COLO668 (cell line): ENCODE data around the gene SORCS2.
A peak's percentile ranks its signal among the peaks of the same experiment; 100 is the strongest.

Experiments used
- DNase-seq: peaks from one replicate; lab custom pipeline; 2025; ENCODE audit not compliant: unreplicated experiment; lab: John Stamatoyannopoulos, UW

The SORCS2 gene

GRCh38 chr4:7185487-7186030, 6.8 kb upstream of the SORCS2 start:
- DNase-seq = no peak

DNA sequence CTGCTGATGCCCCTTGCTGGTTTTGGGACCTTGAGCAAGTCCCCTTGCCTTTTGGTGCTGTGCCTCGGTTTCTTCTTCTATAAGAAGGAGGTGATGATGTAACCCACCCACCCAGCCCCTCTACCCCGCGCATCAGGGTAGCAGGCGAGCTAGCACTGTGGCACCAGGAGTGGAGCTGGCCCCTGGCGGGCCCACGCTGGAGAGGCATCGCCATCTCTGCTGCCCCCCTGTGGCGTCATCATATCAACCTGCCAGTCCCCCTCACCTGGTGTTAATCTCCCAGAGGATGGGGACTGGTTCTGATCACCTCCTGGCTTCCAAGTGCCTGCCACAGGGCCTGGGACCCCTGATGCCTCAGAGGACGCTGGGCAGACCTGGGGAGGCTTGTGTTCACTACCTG, 6.3 kb upstream of the SORCS2 start:
- DNase-seq = peak; percentile 23

DNA sequence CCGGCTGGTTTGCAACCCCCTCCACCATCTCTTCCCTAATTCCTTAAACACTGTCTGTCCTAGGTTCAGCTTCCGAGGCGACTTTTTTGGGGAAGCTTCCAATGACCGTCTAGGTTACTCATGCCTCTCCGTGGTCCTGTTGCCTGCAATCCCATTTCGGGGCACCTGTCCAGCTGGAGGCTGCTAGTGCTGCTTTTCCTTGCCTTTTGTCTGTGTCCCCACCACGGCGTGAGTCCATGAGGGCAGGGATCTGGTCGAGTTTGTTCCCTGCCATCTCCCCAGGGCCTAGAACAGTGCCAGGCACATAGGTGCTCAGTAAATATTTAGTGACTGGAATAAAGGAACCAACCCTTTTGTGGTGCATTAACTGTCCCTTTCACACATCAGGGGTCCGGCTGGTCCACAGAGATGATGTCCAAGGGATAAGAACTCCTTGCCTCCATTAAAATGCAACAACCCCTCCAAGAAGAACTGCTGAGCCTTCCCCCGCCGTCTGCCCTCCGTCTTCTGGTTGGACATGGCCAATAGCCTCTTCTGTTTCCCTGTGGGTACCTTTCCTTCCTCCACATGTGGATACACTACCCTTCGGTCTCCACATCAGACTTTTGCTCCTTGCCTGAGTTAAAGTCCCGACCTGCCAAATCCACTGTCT, 5.7 kb upstream of the SORCS2 start:
- no peak for DNase-seq

DNA sequence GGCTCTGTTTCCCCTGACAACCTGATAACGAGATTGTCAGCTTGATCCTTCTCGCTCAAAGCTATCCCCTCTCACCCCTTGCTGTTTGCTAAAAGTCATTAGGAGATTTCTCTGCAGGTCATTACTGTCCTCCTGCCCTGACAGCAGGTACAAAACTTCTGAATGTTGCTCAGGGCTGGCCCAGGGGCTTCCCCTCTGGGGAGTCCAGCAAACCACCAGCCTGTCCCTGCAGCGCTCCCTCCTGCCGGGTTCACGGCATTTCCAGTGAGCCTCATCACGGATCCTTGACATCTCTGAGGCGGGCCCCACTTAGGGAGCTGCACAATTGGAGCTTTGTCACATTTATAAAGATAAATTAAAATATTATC, 5.2 kb upstream of the SORCS2 start:
- DNase-seq = no peak

- no peak for DNase-seq
These were observed 4.6 kb upstream of the SORCS2 start for GRCh38 chr4:7187691-7188090.

DNA sequence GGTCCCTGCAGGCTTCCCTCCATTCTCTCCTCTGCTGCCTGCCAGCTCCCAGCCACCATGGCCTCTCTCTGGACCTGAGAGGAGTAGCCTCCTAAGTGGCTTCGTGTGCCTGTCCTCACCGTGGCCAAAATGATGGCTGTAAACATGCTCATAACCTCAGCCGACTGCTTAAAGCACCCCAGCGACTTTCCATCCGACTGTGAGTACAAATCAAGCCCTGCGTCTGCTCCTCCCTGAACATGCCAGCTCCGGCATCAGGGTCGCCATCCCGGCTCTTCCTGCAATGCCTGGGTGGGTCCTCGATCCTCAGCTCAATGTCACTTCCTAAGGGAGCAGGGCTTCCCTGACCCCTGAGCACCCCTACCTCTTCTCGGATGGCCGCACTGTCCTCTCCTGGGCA, 3.3 kb upstream of the SORCS2 start:
- DNase-seq = no peak

DNA sequence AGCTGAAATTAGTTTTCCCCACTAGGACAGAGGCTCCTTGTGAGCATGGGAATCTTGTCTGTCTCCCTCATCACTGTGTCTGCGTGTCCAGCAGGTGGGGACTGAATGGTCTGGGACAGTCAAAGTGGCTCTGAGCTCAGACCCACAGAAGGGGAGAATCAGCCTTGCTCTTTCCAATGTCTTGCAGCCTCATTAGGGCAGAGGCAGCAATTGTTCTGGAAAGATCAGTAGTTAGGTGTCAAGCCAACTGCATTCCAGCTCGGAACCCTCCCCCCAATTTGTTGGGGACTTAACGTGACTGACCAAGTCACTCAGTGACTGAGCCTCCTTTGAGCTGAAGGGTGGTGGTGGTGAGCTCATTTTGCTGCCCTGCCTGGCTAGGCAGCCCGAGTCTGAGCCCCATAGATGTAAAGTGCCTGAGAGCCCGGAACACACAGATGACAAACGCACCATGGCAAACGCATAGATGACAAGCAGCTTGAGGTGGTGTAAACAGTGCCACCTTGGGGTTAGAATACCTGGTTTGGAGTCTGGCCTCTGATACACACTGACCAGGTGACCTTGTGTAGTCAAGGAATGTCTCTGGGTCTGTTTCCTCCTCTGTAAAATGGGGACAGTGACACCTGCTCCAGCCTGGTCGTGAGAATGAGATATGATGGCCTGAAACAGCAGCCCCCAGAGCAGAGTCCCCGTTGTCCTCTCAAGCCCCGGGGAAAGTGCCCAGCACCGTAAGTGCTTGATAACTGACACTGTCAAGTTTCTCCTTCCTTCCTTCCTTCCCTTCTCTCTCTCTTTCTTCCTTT, 2.7 kb upstream of the SORCS2 start:
- no peak for DNase-seq

- no peak for DNase-seq
These were observed 2.1 kb upstream of the SORCS2 start for GRCh38 chr4:7190278-7190594.

DNA sequence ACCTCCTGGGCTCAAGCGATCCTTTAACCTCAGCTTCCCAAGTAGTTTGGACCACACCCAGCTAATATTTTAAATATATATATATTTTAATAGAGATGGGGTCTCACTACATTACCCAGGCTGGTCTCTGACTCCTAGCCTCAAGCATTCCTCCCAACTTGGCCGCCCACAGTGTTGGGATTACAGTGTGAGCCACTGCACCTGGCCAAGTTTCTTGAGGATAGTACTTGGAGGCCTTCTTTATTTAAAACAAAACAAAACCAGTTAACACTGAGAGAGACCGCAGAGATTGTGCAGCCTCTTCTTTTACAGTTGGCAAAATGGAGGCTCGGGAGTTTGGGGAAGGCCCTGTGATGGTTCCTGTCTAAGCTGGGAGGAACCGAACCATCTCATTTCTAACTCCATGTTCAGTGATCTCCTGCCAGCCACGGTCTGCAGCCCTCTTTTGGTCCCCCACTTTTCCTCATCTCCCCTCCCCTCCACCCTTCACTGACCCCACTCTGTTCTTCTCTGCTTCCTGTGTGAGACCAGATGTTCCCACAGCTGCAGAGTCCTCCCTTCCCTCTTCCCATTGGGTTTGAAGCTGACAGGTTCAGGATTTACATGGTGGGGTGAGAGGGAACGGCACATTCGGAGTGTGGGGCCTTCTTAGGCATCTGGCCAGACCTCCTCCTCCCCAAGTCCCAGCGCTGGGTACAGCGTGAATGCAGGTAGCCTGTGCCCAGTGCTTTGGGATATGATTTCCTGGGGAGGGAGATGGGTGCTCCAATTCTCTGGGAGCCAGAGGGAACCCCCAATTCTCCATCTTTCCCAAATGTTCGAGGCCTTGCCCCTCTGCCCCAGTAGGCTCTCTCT, 1.4 kb upstream of the SORCS2 start:
- no peak for DNase-seq

GRCh38 chr4:7191546-7192251, 639 bp upstream of the SORCS2 start:
- no peak for DNase-seq

GRCh38 chr4:7193030-7193958, 956 bp downstream of the SORCS2 start:
- DNase-seq = no peak

- no peak for DNase-seq
These were observed 2.2 kb downstream of the SORCS2 start for GRCh38 chr4:7194251-7195140.

DNA sequence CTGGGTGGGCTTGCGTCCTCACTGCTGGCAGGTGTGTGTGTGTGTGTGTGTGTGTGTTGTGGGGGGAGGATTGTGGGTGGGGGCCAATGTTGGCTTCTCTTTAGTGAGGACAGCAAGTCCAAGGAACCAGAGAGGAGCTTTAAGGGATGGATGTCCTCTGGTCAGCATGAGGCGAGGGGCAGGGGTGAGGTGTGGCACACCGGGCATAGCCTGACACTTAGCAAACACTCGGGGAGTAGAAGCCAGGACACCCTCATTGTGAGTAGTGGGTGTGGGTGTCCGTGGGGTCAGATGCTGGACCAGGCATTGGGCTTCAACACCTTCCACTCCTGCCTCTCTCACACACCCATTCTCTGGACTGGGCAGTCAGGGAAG, 2.8 kb downstream of the SORCS2 start:
- no peak for DNase-seq

GRCh38 chr4:7195546-7196287, 3.4 kb downstream of the SORCS2 start:
- no peak for DNase-seq

DNA sequence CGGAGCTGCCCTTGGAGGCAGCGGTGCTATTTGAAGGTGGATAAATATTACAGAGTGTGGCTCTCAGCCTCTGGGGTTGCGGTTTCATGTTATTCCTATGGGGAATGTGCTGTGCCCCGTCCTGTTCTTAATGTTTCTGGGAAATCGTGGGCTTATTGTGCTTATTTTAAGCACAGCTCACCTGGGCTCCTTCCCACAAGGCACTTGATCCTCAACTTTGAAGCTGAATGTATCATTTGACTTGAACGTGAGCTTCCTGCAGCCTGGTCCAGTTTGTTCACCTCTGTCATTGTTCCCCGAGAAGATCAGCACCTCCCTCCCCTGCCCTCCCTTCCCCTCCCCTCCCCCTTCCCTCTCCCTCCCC, 3.9 kb downstream of the SORCS2 start:
- DNase-seq = no peak

GRCh38 chr4:7196736-7197135, 4.4 kb downstream of the SORCS2 start:
- DNase-seq = no peak

- no peak for DNase-seq
These were observed 5.6 kb downstream of the SORCS2 start for GRCh38 chr4:7197910-7198309.

- no peak for DNase-seq
These were observed 6.2 kb downstream of the SORCS2 start for GRCh38 chr4:7198440-7199128.
